Lower lobe of right lung (tissue), 2 donors: ENCODE measurements around the gene PLD3. TPM values are rescaled to one million over a fixed set of nuclear protein-coding genes. Genes with fewer than 3 reads are reported as not detected.

Experiments
- ATAC-seq, 2 donors: fragments of 200-7000 bp; cut with Tn5 transposase; one replicate each; pipeline ENCODE4 v1.9.1; 2020 to 2022; ENCODE audit warnings: mild to moderate bottlenecking in 2 of 2, moderate library complexity in 2 of 2
- DNase-seq: peaks from one replicate; pipeline ENCODE4 v3.0.0-alpha.2; 2020
- H3K27ac ChIP-seq: fragments of 200-600 bp; one replicate; pipeline ENCODE4 v1.8.0; 2022
- H3K27me3 ChIP-seq: fragments of 200-600 bp; one replicate; pipeline ENCODE4 v1.8.0; 2022; ENCODE audit warnings: low read depth
- H3K36me3 ChIP-seq: fragments of 200-600 bp; one replicate; pipeline ENCODE4 v1.8.0; 2022; ENCODE audit warnings: mild to moderate bottlenecking
- H3K4me1 ChIP-seq: fragments of 200-600 bp; one replicate; pipeline ENCODE4 v1.8.0; 2022
- H3K4me3 ChIP-seq: fragments of 200-600 bp; one replicate; pipeline ENCODE4 v1.8.0; 2022; ENCODE audit warnings: mild to moderate bottlenecking
- H3K9me3 ChIP-seq: fragments of 200-600 bp; one replicate; pipeline ENCODE4 v1.8.0; 2022
- intact Hi-C: fragments of 100-400 bp; cut with DNase I; formaldehyde crosslinking; loops from one replicate; pipeline ENCODE4 v1.11.0; 2022
- total RNA-seq: library from RNA; stranded (reverse); fragmentation: NEBNext Ultra II Directional; extraction: Animal tissue kit (Norgen Biotek cat#: 25700); gene quantifications from one replicate; pipeline ENCODE4 v1.2.1, GENCODE V29; 2021
- TF ChIP-seq, protein P1 (sequence below): fragments of 200-600 bp; IDR thresholded peaks from one replicate; pipeline ENCODE4 v1.8.0; 2022; ENCODE audit warnings: antibody characterized with exemption, mild to moderate bottlenecking
- donor health status: DM: no; HTN: yes; CAD: no; lungs with severe emphysema.

PLD3 gene
- total RNA-seq, 1 donor from 2014 or later, result 355 TPM

DNA sequence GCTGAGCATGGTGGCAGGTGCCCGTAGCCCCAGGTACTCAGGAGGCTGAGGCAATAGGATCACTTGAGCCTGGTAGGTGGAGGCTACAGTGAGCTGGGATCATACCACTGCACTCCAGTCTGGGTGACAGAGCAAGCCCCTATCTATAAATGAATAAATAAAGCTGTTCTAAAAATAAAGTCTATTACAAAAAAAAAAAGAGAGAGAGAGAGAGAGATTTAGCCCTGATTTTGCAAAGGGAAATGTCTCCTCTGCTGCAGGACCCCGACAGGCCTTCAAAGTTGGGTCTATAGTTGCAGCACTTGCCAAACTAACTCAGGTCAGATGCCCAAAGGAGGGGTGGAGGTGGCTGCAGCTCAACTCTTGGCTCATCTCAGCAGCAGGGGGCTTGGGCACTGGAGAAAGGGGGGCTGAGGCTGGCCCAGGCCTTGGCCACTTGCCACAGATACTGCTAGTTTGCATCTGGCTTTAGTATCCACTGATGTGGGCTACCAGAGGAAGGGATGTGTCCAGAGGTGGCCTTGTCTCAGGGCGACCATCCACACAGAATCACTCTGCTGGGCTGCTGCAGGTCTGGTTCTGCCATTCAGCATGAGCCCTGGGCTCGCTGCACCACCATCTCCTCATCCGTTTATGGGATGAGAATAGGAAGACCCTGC lies 32.6 kb upstream of the PLD3 start:
- intact Hi-C loops, result no loop called here
- Histone ChIP-seq H3K27ac (no peak overlapping the region), H3K4me3 (no peak overlapping the region), H3K27me3 (no peaks in the 10 kb centered on the region), H3K36me3 (peaks cover 16% of the 10 kb centered on the region), H3K4me1 (no peaks in the 10 kb centered on the region), H3K9me3 (no peaks in the 10 kb centered on the region)
- no peak for ATAC-seq
- DNase-seq, result no peak
- TF ChIP-seq, protein P1, sequence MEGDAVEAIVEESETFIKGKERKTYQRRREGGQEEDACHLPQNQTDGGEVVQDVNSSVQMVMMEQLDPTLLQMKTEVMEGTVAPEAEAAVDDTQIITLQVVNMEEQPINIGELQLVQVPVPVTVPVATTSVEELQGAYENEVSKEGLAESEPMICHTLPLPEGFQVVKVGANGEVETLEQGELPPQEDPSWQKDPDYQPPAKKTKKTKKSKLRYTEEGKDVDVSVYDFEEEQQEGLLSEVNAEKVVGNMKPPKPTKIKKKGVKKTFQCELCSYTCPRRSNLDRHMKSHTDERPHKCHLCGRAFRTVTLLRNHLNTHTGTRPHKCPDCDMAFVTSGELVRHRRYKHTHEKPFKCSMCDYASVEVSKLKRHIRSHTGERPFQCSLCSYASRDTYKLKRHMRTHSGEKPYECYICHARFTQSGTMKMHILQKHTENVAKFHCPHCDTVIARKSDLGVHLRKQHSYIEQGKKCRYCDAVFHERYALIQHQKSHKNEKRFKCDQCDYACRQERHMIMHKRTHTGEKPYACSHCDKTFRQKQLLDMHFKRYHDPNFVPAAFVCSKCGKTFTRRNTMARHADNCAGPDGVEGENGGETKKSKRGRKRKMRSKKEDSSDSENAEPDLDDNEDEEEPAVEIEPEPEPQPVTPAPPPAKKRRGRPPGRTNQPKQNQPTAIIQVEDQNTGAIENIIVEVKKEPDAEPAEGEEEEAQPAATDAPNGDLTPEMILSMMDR, result no peak

DNA sequence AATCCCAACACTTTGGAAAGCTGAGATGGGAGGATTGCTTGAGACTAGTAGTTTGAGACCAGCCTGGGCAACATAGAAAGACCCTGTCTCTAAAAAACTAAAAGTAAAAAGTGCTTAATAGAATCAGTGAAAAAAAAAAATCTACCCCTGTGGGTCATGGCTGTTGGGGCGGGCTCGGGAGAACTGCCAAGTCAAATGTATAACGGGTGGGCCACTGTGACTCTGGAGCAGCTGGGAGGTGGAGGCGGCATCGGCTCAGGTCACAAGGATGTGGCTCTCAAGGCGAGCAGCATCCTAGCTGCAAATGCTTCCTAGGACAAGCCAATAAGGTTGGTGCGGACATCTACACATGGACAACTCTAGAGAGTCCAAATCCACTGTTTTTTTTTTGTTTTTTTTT lies 31.2 kb upstream of the PLD3 start:
- no peaks in the 10 kb centered on the region for H3K9me3 ChIP-seq
- peaks cover 30% of the 10 kb centered on the region for H3K36me3 ChIP-seq
- H3K27ac ChIP-seq, result no peak overlapping the region
- DNase-seq, result no peak
- TF ChIP-seq, protein P1, result no peak
- ATAC-seq, result no peak
- intact Hi-C loops, result no loop called here
- no peaks in the 10 kb centered on the region for H3K4me1 ChIP-seq
- no peaks in the 10 kb centered on the region for H3K27me3 ChIP-seq
- H3K4me3 ChIP-seq, result no peak overlapping the region

DNA sequence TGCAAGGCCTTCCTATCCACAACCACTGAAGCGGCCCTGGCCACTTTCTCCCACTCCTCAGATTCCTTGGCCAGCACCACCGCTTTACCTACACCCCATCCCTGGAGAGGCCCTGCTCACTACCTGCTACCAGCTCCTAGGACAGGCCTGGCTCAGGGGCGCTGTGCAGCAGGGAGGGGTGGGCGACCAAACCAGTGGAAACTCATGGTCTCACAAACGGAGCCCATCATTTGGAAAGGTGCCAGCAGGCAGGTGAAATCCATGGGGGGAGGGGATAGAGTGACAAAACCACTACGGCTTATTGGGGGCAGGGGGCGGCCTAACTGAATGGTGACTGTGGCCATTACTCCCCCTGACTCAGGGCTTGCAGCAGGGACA lies 27.9 kb upstream of the PLD3 start:
- no peak for DNase-seq
- Histone ChIP-seq H3K4me1 (no peaks in the 10 kb centered on the region), H3K27ac (no peak overlapping the region), H3K4me3 (no peak overlapping the region), H3K36me3 (peaks cover 62% of the 10 kb centered on the region), H3K27me3 (no peaks in the 10 kb centered on the region), H3K9me3 (no peaks in the 10 kb centered on the region)
- intact Hi-C loops, result no loop called here
- no peak for ATAC-seq
- TF ChIP-seq, protein P1, result no peak

DNA sequence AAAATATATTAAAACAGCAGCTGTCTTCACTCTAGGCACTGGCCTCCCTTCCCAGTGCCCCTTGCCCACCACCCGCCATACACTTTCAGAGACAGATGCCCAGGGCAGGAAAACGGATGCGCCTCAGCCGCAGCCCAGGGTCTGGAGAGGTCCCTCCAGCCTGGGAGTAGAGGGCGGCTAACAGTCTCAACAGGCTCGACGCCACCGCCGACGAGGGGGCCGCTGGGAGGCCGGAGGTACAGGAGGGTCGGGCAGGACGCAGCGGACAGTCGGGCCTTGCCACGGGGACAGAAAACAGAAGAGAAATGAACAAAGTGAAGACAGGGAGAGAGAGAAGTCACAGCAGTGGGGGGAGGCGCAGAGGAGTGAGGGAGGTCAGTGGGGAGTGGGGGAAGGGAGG lies 27.4 kb upstream of the PLD3 start:
- Histone ChIP-seq H3K4me1 (no peaks in the 10 kb centered on the region), H3K4me3 (no peak overlapping the region), H3K9me3 (no peaks in the 10 kb centered on the region), H3K36me3 (peaks cover 68% of the 10 kb centered on the region), H3K27me3 (no peaks in the 10 kb centered on the region), H3K27ac (no peak overlapping the region)
- no peak for ATAC-seq
- intact Hi-C loops, result no loop called here
- TF ChIP-seq, protein P1, result no peak
- DNase-seq, result no peak

DNA sequence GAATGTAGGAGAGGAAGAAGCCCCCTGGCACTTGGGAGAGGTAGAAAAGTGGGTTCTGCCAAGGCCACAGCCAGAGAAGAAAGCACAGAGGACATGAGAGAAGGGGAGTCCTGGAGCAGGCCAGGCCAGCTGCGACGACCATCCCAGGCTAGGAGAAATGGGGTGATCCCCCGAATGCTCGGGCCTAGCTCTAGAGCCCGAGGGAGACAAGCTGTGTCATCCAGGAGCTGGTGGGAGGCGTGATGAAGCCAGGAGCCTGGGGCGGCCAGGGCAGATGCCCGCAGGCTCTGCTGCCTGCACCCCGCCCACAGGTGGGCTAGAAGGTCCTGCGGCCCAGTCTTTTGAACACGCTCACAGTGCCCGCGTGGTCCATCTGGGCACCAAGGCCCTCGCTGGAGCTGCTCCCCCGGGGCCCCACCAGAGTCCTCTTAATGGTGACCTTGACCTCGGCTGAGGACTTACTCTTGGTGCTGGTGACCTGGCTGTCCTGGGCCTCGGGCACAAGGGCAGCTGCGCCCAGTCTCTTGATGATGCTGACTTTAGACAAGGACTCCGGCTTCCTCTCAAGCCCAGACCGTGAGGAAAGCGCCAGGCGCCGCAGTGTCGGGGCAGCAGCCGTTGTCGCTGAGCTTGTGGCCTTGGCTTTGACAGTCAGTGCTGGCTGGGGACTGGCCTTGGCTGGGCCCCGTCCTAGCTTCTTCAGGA lies 26.8 kb upstream of the PLD3 start:
- intact Hi-C loops, result no loop called here
- TF ChIP-seq, protein P1, result no peak
- Histone ChIP-seq H3K27ac (no peak overlapping the region), H3K9me3 (no peaks in the 10 kb centered on the region), H3K36me3 (peaks cover 74% of the 10 kb centered on the region), H3K4me3 (no peak overlapping the region), H3K27me3 (no peaks in the 10 kb centered on the region), H3K4me1 (no peaks in the 10 kb centered on the region)
- DNase-seq, result no peak
- ATAC-seq, result no peak
